Measurements from ENCODE around the gene PRRG1.

DNA sequence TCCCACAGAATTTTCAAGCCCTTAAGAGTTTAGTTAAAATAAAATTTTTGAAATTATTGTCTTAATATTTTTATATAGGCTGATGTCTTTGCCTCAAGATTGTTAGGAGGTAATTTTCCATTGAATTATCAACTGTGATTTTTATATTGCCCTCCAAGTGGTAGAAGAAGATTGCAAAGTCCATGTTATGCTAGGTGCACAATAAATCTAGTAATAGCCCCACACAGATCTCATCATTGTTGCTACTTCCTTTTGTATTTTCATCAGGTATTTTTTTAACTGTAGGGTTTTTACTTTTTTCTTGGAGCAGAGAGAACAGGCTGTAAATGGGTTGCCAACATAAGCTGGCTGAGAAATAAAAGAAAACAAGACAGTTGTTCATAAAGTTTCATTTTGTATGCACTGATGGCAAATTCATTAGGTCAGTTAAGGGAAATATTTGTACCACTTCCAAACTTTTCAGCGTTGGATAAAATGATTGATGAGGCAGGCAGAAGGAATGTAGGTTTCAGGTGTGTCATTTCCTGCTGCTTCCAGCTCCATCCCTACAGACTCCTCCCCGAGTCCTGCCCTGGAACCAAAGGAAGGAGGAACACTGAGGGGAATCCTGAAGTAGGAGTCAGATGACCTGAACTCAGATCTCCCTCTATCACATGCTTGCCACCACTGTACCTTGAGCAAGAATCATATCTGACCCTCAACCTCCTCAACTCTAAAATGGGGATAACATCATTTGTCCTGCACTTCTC lies 105.5 kb downstream of the PRRG1 start:
- TF ChIP-seq CTCF (IDR thresholded peaks at IDR 0.05) = no peak
- no peak for TF ChIP-seq POLR2AphosphoS5 (IDR thresholded peaks at IDR 0.05; ENCODE audit: low read depth, low read length)
- TF ChIP-seq SIN3A (IDR thresholded peaks at IDR 0.05; ENCODE audit: borderline replicate concordance, insufficient read depth, low read depth, low read length) = no peak
